Skeletal muscle tissue (tissue), 4 donors: ENCODE data around the gene SMPD3. TPM values are rescaled to one million over a fixed set of nuclear protein-coding genes. Genes with fewer than 3 reads are reported as not detected.

Experiments used
- H3K27ac ChIP-seq: one replicate; pipeline ENCODE4 v1.7.0; 2013; ENCODE audit warnings: mild to moderate bottlenecking, low read depth, low read length, inconsistent platforms
- H3K27me3 ChIP-seq, 3 donors: one replicate each; pipeline ENCODE4 v1.7.0; 2013; ENCODE audit warnings: low read length in 3 of 3; ENCODE audit not compliant: control insufficient read depth in 3 of 3, insufficient read depth in 3 of 3
- H3K36me3 ChIP-seq, 3 donors: one replicate each; pipeline ENCODE4 v1.7.0; 2013; ENCODE audit warnings: low read length in 3 of 3; ENCODE audit not compliant: control insufficient read depth in 3 of 3, insufficient read depth in 3 of 3
- H3K4me1 ChIP-seq, 3 donors: one replicate each; pipeline ENCODE4 v1.7.0; 2013; ENCODE audit warnings: low read length in 3 of 3, mild to moderate bottlenecking in 3 of 3; ENCODE audit not compliant: control insufficient read depth in 3 of 3, insufficient read depth in 3 of 3
- H3K4me3 ChIP-seq, 3 donors: one replicate each; pipeline ENCODE4 v1.7.0; 2013; ENCODE audit warnings: low read length in 3 of 3
- H3K9ac ChIP-seq, 3 donors: one replicate each; pipeline ENCODE4 v1.7.0; 2013; ENCODE audit warnings: low read length in 3 of 3, mild to moderate bottlenecking in 3 of 3, moderate library complexity in 2 of 3, low read depth in 1 of 3
- H3K9me3 ChIP-seq, 3 donors: one replicate each; pipeline ENCODE4 v1.7.0; 2013; ENCODE audit warnings: low read length in 3 of 3; ENCODE audit not compliant: control insufficient read depth in 3 of 3
- total RNA-seq: library from RNA; depleted of rRNA; stranded (reverse); fragments of >200 nt; gene quantifications from one replicate; pipeline ENCODE4 v1.2.3, GENCODE V29; 2014
- donor health status: Osteomylitis.

The SMPD3 gene
- total RNA-seq, 1 donor from 2014 or later = under 0.01 TPM

- no peaks in the 10 kb centered on the region for H3K36me3 ChIP-seq
- H3K27me3 ChIP-seq = no peaks in the 10 kb centered on the region
- no peaks in the 10 kb centered on the region for H3K9me3 ChIP-seq
- H3K4me1 ChIP-seq = peaks cover 3 to 9% (median 5%) of the 10 kb centered on the region in 3 donors
- H3K27ac ChIP-seq = no peak overlapping the region
- no peak overlapping the region for H3K9ac ChIP-seq
- H3K4me3 ChIP-seq = no peak overlapping the region
Observed at GRCh38 chr16:68389006-68389405, 59.3 kb downstream of the SMPD3 start.

DNA sequence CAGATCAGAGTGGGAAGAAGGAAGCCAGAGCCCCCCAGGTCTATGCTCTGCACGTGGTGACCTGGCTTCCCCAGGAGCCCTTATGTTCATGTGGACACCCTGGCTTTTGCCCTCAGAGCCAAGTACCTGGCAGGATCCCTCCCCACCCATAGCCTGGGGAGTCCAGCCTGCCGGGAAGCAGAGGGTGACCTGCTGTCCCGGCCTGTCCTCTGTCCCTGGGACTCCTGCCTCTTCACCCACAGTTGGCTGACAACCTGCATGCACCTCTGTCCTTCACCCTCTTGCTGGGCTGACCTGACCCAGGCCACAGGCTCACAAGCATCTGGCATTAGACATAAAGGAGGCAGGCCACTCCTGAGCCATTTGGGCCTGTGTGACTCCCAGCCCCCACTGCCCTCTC is 60.2 kb downstream of the SMPD3 start:
- Histone ChIP-seq H3K27me3 (no peaks in the 10 kb centered on the region), H3K9ac (no peak overlapping the region), H3K4me1 (peaks cover 3 to 11% (median 5%) of the 10 kb centered on the region in 3 donors), H3K27ac (no peak overlapping the region), H3K9me3 (no peaks in the 10 kb centered on the region), H3K36me3 (no peaks in the 10 kb centered on the region), H3K4me3 (no peak overlapping the region)

GRCh38 chr16:68387301-68387700 is 61.0 kb downstream of the SMPD3 start:
- no peaks in the 10 kb centered on the region for H3K36me3 ChIP-seq
- no peak overlapping the region for H3K9ac ChIP-seq
- no peaks in the 10 kb centered on the region for H3K27me3 ChIP-seq
- no peaks in the 10 kb centered on the region for H3K9me3 ChIP-seq
- peaks cover 3 to 11% (median 5%) of the 10 kb centered on the region in 3 donors for H3K4me1 ChIP-seq
- H3K4me3 ChIP-seq = no peak overlapping the region
- no peak overlapping the region for H3K27ac ChIP-seq

- Histone ChIP-seq H3K9ac (no peak overlapping the region), H3K27ac (no peak overlapping the region), H3K4me1 (peaks cover 3 to 11% (median 5%) of the 10 kb centered on the region in 3 donors), H3K4me3 (no peak overlapping the region), H3K9me3 (no peaks in the 10 kb centered on the region), H3K27me3 (no peaks in the 10 kb centered on the region), H3K36me3 (no peaks in the 10 kb centered on the region)
Observed at GRCh38 chr16:68386628-68387027, 61.7 kb downstream of the SMPD3 start.

- H3K27ac ChIP-seq = no peak overlapping the region
- H3K36me3 ChIP-seq = no peaks in the 10 kb centered on the region
- no peaks in the 10 kb centered on the region for H3K9me3 ChIP-seq
- peaks cover 3 to 11% (median 5%) of the 10 kb centered on the region in 3 donors for H3K4me1 ChIP-seq
- no peak overlapping the region for H3K4me3 ChIP-seq
- H3K9ac ChIP-seq = no peak overlapping the region
- no peaks in the 10 kb centered on the region for H3K27me3 ChIP-seq
Observed at GRCh38 chr16:68385371-68385770, 62.9 kb downstream of the SMPD3 start.

DNA sequence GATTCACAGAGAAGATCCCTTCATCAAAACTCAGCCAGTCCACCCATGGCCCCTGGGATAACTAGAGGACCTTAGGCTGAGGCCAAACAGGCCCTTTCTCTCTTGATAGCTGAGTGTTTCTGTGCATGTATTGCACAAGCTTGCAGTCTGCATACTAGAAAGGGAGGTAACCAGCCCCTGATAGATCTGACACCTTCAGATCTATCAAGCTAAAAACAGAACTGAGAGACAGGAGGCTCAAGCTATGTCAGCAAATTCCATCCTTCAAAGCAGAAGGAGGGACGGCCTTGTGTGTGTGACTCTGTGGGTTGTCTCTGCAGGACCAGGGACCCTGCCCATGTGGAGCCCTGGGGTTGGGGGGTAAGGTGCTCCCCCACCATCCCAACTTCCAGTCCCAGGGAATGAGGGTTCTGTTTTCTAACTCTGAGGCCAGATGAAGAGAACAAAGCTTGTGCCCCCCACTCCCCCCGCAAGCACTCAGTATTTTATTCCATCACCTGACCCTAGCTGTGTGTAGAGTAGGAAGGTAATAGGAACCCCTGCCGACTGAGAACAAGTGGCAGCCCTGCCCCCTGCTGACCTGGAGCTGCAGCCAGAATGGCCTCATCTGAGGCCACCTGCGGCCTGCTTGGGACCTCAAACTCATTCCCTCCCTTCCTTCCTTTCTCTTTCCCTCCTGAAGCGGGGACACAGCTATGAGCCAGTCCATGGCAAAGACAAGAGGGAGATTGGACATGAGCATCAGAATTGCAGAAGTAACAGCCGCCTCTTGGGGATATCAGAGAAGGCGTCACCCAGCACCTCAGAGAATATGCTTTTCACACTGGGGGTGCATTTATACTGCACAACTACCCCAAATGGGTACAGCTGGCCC is 63.8 kb downstream of the SMPD3 start:
- no peaks in the 10 kb centered on the region for H3K9me3 ChIP-seq
- H3K36me3 ChIP-seq = no peaks in the 10 kb centered on the region
- no peak overlapping the region for H3K27ac ChIP-seq
- H3K27me3 ChIP-seq = no peaks in the 10 kb centered on the region
- no peak overlapping the region for H3K9ac ChIP-seq
- peaks cover 3 to 11% (median 5%) of the 10 kb centered on the region in 3 donors for H3K4me1 ChIP-seq
- no peak overlapping the region for H3K4me3 ChIP-seq

DNA sequence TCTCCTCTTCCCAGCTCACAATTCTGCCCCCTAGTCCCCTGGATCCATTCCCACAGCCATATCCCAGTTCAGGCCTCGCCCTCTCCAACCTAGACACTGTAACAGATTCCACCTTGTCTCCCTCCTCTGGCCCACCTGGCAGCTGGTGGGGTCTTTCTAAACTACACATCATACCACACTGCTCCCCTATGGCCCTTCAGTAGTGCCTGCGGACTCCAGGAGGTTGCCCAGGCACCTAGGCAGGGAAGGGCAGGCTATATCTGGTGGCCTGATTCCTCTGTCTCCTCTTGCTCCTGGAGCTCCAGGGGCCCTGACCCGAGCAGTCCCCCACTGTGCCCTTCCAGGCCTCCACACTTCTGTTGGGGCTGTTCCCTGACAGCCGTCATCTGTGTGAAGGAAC is 64.5 kb downstream of the SMPD3 start:
- H3K9ac ChIP-seq = no peak overlapping the region
- no peaks in the 10 kb centered on the region for H3K36me3 ChIP-seq
- H3K27me3 ChIP-seq = no peaks in the 10 kb centered on the region
- H3K9me3 ChIP-seq = no peaks in the 10 kb centered on the region
- H3K27ac ChIP-seq = no peak overlapping the region
- no peak overlapping the region for H3K4me3 ChIP-seq
- H3K4me1 ChIP-seq = peaks cover 3 to 11% (median 5%) of the 10 kb centered on the region in 3 donors

GRCh38 chr16:68382296-68382718 is 66.0 kb downstream of the SMPD3 start:
- H3K4me3 ChIP-seq = no peak overlapping the region
- H3K36me3 ChIP-seq = no peaks in the 10 kb centered on the region
- H3K9ac ChIP-seq = no peak overlapping the region
- H3K9me3 ChIP-seq = no peaks in the 10 kb centered on the region
- H3K4me1 ChIP-seq = peaks cover 3 to 11% (median 5%) of the 10 kb centered on the region in 3 donors
- no peak overlapping the region for H3K27ac ChIP-seq
- peaks cover 0 to 3% (median 0%) of the 10 kb centered on the region in 3 donors for H3K27me3 ChIP-seq

- H3K27ac ChIP-seq = no peak overlapping the region
Observed at GRCh38 chr16:68381363-68381724, 67.0 kb downstream of the SMPD3 start.

DNA sequence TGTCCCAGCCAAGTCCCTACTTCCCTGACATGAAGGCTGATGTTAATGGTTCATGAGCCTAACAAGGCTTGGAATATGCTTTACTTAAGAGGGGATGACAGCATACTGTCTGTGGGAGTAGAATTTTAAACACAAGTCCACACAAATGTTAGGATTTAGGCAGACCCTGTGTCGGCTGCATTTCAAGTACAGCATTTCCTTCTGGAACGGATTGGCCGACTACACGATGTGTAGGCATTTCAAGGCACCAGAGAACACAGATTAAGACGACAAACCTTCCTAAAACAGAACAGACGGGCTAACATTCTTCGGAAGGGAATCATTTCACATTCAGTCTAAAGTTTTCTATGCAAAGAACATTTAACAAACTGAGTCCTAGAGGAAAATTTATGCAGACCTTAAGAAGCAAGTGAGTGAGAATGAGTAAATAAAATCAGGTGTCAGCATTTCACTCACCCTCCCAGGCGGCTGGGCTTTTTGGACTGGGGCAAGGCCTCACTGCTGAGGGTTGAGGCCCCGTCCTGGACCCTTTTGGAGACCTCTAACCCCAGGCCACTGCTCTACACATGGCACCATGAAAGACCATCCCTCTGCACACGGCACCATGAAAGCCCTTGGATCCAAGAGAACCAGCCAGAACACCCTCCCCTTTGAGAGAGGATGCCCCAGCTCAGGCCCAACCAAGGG is 67.5 kb downstream of the SMPD3 start:
- H3K27me3 ChIP-seq = peaks cover 0 to 10% (median 5%) of the 10 kb centered on the region in 3 donors
- peaks cover 3 to 11% (median 5%) of the 10 kb centered on the region in 3 donors for H3K4me1 ChIP-seq
- H3K36me3 ChIP-seq = no peaks in the 10 kb centered on the region
- H3K9me3 ChIP-seq = no peaks in the 10 kb centered on the region
- H3K9ac ChIP-seq = no peak overlapping the region
- H3K27ac ChIP-seq = no peak overlapping the region
- no peak overlapping the region for H3K4me3 ChIP-seq

More at GRCh38 chr16:68381363-68381724, 67.0 kb downstream of the SMPD3 start:
- Histone ChIP-seq H3K27me3 (peaks cover 0 to 7% (median 5%) of the 10 kb centered on the region in 3 donors), H3K9ac (no peak overlapping the region), H3K9me3 (no peaks in the 10 kb centered on the region), H3K4me1 (peaks cover 3 to 11% (median 5%) of the 10 kb centered on the region in 3 donors), H3K4me3 (no peak overlapping the region), H3K36me3 (no peaks in the 10 kb centered on the region)
